ENCODE measurements around the gene PTRH2.

PTRH2 gene

DNA sequence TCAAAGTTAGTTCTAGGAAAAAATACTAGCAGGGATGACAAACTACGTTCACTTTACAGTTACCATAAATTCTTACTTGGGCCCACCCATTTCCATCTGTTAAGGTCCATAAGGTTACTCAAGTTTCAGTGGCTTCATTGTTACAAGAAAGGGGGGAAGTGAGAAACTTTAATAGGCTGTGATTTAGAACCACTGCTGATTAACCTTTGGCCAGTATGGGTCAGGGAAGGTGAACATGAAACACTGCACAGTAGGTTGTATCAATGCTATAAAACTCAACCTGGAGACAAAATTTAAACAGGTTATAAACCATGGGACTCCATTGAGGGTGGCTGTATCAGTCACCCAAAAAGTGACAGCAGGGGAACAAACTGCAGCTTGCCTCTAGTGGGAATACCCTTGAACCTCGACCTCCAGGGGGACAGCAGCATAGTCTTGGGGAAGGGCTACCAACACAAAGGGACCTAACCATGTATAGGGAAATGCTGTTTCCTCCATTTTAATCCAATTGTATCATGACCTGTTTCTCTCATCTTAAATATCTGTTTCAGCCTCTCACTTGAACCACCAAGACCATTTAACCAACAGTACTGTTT, 10.4 kb downstream of the PTRH2 start:
- Histone ChIP-seq H3K36me3 (replicated peaks; ENCODE audit: insufficient read depth, low read length) (peaks cover 33% of the 10 kb centered on the region; the same call in 1 of the 2 replicates), H3K4me2 (ENCODE audit: low read depth, low read length) (no peak overlapping the region), H2AFZ (ENCODE audit: low read length) (no peak overlapping the region), H3K4me1 (ENCODE audit: low read length) (peaks cover 12% of the 10 kb centered on the region; the same call in 1 of the 2 replicates), H3K9me3 (replicated peaks; ENCODE audit: insufficient read depth, low read length) (no peaks in the 10 kb centered on the region), H3K9me2 (replicated peaks; ENCODE audit: insufficient read depth, low read length) (no peaks in the 10 kb centered on the region), H4K20me1 (ENCODE audit: insufficient read depth, low read length) (peaks cover 41% of the 10 kb centered on the region), H3K79me2 (ENCODE audit: low read length) (peaks cover 84% of the 10 kb centered on the region), H3K27me3 (replicated peaks; ENCODE audit: insufficient read depth, low read length) (no peaks in the 10 kb centered on the region), H3F3A (ENCODE audit: insufficient read depth, low read length) (0 out of 2 replicates have a peak, but pooled peaks cover 5% of the 10 kb centered on the region), H3K9ac (ENCODE audit: low read length) (no peak overlapping the region), H3K4me3 (ENCODE audit: low read length) (no peak overlapping the region), H3K27ac (ENCODE audit: low read length) (no peak overlapping the region)
- TF ChIP-seq EZH2 (optimal IDR thresholded peaks at IDR 0.05; ENCODE audit: low read depth, low read length) (no peak), EZH2phosphoT487 (IDR thresholded peaks at IDR 0.05; ENCODE audit: low read length) (no peak), CTCF (IDR thresholded peaks at IDR 0.05; ENCODE audit: low read length) (no peak)
- no peak for DNase-seq

GRCh38 chr17:59695945-59696681, 11.1 kb downstream of the PTRH2 start:
- H3K4me1 ChIP-seq (ENCODE audit: low read length) = peaks cover 12% of the 10 kb centered on the region; the same call in 1 of the 2 replicates

DNA sequence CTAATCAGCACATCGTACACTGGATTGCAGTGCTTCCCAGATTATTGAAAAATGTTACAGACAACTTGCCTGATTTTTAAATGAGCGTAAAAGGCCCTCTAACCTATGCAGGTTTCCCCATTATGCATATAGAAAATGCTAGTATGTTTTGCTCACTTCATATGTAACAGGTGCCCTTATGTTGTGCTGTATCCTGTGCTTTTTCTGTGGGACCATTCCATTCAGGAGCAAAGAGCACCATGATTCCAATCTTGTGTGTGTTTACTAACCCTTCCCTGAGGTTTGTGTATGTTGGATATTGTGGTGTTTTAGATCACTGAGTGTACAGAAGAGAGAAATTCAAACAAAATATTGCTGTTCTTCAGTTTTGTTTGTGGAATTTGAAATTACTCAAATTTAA, 12.9 kb downstream of the PTRH2 start:
- no peak overlapping the region for H3K27ac ChIP-seq (ENCODE audit: low read length)
- no peak overlapping the region for H3K9ac ChIP-seq (ENCODE audit: low read length)
- peaks cover 12% of the 10 kb centered on the region; the same call in 1 of the 2 replicates for H3K4me1 ChIP-seq (ENCODE audit: low read length)
- H2AFZ ChIP-seq (ENCODE audit: low read length) = no peak overlapping the region
- H3F3A ChIP-seq (ENCODE audit: insufficient read depth, low read length) = peaks cover 6% of the 10 kb centered on the region; the same call in 1 of the 2 replicates
- H3K9me3 ChIP-seq (replicated peaks; ENCODE audit: insufficient read depth, low read length) = no peaks in the 10 kb centered on the region
- H3K9me2 ChIP-seq (replicated peaks; ENCODE audit: insufficient read depth, low read length) = no peaks in the 10 kb centered on the region
- H3K36me3 ChIP-seq (replicated peaks; ENCODE audit: insufficient read depth, low read length) = peaks cover 34% of the 10 kb centered on the region; the same call in 1 of the 2 replicates
- peaks cover 40% of the 10 kb centered on the region for H4K20me1 ChIP-seq (ENCODE audit: insufficient read depth, low read length)
- no peak overlapping the region for H3K4me2 ChIP-seq (ENCODE audit: low read depth, low read length)
- DNase-seq = no peak
- TF ChIP-seq CTCF (IDR thresholded peaks at IDR 0.05; ENCODE audit: low read length) = no peak
- TF ChIP-seq EZH2phosphoT487 (IDR thresholded peaks at IDR 0.05; ENCODE audit: low read length) = no peak
- TF ChIP-seq EZH2 (optimal IDR thresholded peaks at IDR 0.05; ENCODE audit: low read depth, low read length) = no peak
- no peak overlapping the region for H3K4me3 ChIP-seq (ENCODE audit: low read length)
- peaks cover 76% of the 10 kb centered on the region for H3K79me2 ChIP-seq (ENCODE audit: low read length)
- H3K27me3 ChIP-seq (replicated peaks; ENCODE audit: insufficient read depth, low read length) = no peaks in the 10 kb centered on the region

More at GRCh38 chr17:59695945-59696681, 11.1 kb downstream of the PTRH2 start:
- H2AFZ ChIP-seq (ENCODE audit: low read length) = no peak overlapping the region
- H3K27ac ChIP-seq (ENCODE audit: low read length) = no peak overlapping the region
- peaks cover 41% of the 10 kb centered on the region for H4K20me1 ChIP-seq (ENCODE audit: insufficient read depth, low read length)
- H3K36me3 ChIP-seq (replicated peaks; ENCODE audit: insufficient read depth, low read length) = peaks cover 33% of the 10 kb centered on the region; the same call in 1 of the 2 replicates
- no peaks in the 10 kb centered on the region for H3K9me2 ChIP-seq (replicated peaks; ENCODE audit: insufficient read depth, low read length)
- no peaks in the 10 kb centered on the region for H3K27me3 ChIP-seq (replicated peaks; ENCODE audit: insufficient read depth, low read length)
- no peak overlapping the region for H3K4me2 ChIP-seq (ENCODE audit: low read depth, low read length)
- no peak overlapping the region for H3K9ac ChIP-seq (ENCODE audit: low read length)
- no peak overlapping the region for H3K4me3 ChIP-seq (ENCODE audit: low read length)
- H3K9me3 ChIP-seq (replicated peaks; ENCODE audit: insufficient read depth, low read length) = no peaks in the 10 kb centered on the region
- 0 out of 2 replicates have a peak, but pooled peaks cover 5% of the 10 kb centered on the region for H3F3A ChIP-seq (ENCODE audit: insufficient read depth, low read length)
- H3K79me2 ChIP-seq (ENCODE audit: low read length) = peaks cover 78% of the 10 kb centered on the region
- DNase-seq = no peak
- no peak for TF ChIP-seq EZH2phosphoT487 (IDR thresholded peaks at IDR 0.05; ENCODE audit: low read length)
- TF ChIP-seq EZH2 (optimal IDR thresholded peaks at IDR 0.05; ENCODE audit: low read depth, low read length) = no peak
